Prostate gland (tissue), 2 donors: Measurements from ENCODE around the gene CAPNS2. TPM values are rescaled to one million over a fixed set of nuclear protein-coding genes. Genes with fewer than 3 reads are reported as not detected.

Experiments used
- total RNA-seq, 2 donors: library from RNA; depleted of rRNA; stranded (reverse); fragments of >200 nt; gene quantifications; one replicate each; pipeline ENCODE4 v1.1.0, GENCODE V29; 2016

The CAPNS2 gene
- total RNA-seq, 2 donors from 2014 or later = 1.9 TPM; not detected in 1

Other genes starting within 250 kb of the CAPNS2 start
- gene IRX6, start 242.5 kb upstream of the CAPNS2 start, total RNA-seq = under 1 TPM; 0.27 to 0.28 TPM
- 100 to 1,000 TPM in 1 of 2 donors, 10 to 100 TPM in 1; 22.9 to 175 TPM for gene MMP2, start 87.5 kb upstream of the CAPNS2 start, total RNA-seq
- gene LPCAT2, start 57.6 kb upstream of the CAPNS2 start, total RNA-seq = 10 to 100 TPM; 10.8 to 13.6 TPM
- 1 to 10 TPM in 1 of 2 donors, under 1 TPM in 1; 0.32 to 2.6 TPM for gene SLC6A2, start 89.3 kb downstream of the CAPNS2 start, total RNA-seq